ENCODE data around the gene PRKAG2.
"Not testable (repeated sequence)": the region's sequence is repeated elsewhere in the genome, so short reads cannot be mapped to it uniquely, and the experiment has no call there.

PRKAG2 gene

DNA sequence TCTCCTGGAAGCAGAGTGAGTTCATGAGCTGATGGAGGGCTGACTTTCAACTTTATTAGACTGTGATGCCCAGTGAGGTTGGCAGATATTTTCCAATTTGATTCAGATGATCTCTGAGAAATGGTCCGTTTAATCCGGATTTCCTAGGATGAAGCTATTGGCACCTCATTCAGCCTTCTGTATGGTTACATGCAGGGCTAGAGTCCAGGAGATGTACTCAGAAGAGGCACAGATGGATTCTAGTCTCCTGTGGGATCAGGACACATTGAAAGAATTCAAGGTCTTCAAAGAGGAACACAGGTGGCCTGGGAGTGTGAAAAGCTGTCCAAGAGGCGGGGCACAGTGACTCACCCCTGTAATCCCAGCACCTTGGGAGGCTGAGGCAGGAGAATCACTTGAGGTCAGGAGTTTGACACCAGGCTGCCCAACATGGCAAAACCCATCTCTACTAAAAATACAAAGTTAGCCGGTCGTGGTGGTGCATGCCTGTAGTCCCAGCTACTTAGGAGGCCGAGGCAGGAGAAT is 334.2 kb downstream of the PRKAG2 start:
- no peak for DNase-seq (ENCODE audit: low spot score)

DNA sequence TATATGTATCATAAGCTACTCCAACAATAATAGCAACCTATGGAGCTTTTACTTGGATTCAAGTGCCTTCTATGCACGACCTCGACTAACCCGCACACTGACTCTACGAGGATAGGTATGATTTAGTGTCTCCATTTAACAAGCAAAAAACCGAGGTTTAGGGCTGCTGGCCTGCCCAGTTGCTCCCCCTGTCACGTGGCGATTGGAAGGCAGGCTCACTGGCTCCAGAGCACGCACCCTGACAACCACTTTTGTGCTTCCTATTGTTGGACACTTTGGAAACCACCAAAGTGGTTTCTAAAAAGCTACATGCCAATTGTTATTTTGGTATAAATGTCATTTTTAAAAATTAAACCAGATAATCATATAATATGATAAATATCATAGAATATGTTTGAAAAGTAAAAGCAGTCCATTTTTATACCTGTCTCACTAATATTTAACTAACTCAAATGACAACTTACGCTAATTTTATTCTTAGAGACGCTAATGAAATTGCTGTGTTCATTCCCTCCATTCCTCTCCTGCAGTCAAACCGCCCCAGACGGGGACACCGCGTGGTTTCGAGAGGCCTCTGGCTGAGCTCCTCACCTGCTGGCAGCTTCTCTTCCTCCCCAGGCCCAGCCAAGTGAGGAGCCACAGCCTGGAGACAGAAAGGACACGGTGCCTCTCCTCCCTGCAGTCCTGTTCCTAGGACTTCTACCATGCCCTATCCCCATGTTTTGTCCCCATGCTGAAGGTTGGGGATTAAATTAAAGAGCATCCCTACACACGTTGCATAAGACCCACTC is 335.0 kb downstream of the PRKAG2 start:
- no peak for DNase-seq (ENCODE audit: low spot score)

DNA sequence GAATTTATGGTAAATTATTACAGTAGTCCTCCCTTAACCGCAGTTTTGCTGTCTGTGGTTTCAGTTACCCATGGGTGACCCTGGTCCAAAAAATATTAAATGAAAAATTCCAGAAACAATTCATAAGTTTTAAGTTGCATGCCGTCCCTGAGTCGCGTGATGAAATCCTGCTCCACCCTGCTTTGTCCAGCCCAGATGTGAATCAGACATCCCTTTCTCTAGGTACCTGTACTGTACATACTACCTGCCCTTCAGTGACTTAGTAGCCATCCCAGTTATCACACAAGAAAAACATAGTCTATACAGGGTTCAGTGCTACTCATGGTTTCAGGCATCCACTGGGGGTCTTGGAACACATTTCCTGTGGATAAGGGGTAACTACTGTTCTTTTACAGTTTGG is 336.8 kb downstream of the PRKAG2 start:
- no peak for DNase-seq (ENCODE audit: low spot score)

DNA sequence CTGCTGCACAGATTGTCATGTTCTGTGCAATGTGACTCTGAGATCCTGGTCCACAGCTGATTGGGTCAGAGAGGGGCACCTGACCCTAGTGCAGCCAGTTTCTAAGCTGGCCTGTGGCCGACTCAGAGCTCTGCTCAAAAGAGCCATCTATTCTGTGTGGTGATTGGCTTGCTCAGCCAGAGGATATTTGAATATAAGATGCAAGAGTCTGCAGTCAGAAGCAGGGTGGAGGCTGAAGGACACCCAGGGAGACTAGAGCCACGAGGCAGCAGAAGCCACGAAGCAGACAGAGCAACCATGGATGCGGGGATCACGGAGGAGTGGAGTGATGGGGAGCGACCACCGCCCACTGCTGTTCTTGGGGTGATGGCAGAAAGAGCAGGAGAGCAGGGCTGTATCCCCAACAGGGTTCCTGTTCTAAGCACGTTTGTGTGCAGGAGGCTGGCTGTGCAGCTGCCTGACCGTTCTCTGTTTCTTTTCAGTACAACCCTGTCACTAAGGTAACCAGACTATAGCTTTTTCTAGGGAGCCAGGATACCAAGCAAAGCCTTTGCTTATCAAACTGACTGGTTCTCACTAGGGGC is 337.7 kb downstream of the PRKAG2 start:
- peak; percentile 74 for DNase-seq (ENCODE audit: low spot score)

DNA sequence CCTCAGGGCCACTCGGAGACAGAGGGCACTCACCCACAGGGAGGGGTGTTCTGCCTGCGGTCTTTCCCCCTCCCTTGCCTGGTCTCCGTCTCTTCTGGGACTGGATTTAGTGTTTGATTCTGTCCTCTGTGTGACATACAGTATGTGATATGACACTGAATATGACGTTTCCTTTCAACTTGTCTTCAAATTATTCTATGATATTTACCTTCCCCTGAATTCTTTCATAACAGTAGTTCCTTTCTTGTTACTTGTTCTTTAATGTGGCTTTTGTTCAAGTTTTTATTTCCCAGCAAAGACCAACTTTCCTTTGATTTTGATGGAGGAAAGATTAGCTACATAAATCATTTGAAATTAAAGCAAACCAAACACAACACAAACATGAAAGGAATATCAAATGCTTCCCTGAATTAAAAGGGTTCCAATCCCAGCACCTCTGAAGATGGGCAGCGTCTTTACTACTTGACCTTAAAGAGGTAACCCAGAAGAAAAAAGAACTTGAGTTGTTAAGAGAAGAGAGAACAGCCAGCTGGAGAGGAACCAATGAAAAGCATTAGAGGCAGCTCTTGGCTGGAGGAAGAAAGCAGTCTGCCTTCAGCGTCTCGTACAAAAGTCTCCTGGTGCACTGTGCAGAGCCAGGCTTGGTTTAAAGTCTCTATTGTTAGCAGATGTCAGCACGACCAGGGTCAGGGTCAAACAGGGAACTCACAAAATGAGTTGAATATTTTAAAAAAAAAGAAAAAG is 338.9 kb downstream of the PRKAG2 start:
- DNase-seq (ENCODE audit: low spot score) = no peak

DNA sequence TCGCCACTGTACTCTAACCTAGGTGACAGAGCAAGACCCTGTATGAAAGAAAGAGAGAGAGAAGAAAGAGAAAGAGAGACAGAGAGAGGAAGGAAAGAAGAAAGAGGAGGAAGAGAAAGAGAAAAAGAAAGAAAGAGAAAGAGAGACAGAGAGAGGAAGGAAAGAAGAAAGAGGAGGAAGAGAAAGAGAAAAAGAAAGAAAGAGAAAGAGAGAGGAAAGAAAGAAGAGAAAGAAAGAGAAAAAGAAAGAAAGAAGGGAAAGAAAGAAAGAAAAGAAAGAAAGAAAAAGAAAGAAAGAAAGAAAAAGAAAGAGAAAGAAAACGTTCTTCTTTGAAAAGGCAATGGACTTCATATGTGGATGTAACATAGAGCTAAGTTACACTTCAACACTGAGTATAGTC is 340.7 kb downstream of the PRKAG2 start:
- DNase-seq (ENCODE audit: low spot score) = not testable (repeated sequence)

- DNase-seq (ENCODE audit: low spot score) = no peak
These were observed 347.1 kb downstream of the PRKAG2 start for GRCh38 chr7:151529842-151530241.

GRCh38 chr7:151524845-151525244 is 352.1 kb downstream of the PRKAG2 start:
- no peak for DNase-seq (ENCODE audit: low spot score)

- no peak for DNase-seq (ENCODE audit: low spot score)
These were observed 352.6 kb downstream of the PRKAG2 start for GRCh38 chr7:151524331-151524730.

DNA sequence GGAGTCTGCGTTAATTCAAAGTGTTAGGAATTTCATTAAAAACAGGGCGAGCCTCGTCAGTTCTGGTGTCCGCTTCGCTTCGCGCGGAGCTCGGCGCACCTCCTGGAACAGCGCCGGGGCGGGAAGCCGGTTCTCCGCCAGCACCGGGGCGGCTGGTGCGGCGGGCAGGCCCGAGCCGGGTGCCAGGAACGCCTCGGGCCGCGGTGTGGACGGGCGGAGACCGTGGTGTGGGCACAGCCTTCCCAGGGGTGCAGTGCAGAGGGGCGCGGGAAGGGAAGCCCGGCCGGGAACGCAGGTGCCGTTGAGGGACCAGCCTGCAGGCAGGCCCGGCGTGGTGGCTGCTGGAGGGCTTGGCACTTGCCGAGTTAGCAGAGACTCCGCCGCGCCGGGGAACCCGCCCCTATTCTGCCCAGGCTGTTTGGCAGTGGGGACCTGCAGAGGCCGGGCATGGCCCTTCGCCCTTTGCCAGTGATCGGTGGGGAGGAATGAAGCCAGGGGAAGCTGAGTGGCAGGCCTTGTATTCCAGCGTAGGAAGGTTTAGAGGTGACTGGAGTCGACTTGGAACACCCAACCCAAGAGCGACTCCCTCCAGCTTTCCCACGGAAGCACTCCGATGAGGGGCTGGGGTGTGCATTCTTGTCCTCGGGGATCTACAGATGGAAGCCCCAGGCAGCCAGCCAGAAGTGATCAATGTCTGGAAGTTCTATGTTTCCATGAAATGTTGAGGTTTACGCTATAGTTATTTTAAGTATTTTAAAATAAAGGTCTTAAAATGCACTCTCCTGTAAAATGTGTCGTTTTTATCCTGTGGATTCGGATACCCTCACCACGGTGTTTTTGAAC is 356.3 kb downstream of the PRKAG2 start:
- peak; percentile 52 for DNase-seq (ENCODE audit: low spot score)

GRCh38 chr7:151519765-151520418 is 357.0 kb downstream of the PRKAG2 start, which contains the start of gene RHEB:
RHEB (minus strand) TSS chr7:151519895; CDS start chr7:151519511, 384 bp downstream.
- DNase-seq (ENCODE audit: low spot score) = peak; percentile 98

DNA sequence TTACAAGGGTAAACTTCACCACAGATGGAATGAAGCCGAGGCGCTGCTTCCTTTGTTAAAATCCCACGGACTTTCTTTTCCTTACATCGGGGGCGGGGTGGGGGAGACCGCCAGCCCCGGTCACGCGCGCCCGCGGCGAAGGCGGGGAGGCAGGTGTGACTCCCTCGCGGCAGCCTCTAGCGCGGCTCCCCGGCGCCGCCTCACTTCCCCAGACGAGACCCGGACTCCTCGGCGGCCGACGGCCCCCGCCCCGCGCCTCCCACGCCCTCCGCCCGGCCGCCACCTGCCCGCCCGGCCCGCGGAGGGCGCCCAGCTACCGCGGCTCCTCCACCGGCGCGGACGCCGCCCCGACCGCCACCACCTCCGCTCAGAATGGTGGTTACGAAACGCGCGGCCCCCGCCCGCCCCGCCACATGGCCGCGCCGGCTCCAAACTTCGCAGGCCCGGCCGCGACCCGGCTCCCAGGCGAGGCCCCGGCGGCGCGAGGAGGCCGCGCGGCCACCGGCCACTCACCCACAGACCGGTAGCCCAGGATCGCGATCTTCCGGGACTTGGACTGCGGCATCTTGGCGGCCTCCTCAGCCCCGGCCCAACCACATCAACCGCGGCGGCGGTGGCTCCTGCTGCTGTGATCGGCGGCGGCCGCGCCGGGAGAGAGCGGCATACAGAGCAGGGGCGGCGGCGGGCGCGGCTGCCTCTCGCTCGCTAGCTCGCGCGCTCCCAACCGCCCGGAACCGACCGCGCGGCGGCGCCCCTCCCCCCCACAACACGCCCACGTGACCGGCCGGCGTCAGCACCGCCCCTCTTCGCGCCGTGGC is 357.8 kb downstream of the PRKAG2 start:
- peak; percentile 72 for DNase-seq (ENCODE audit: low spot score)

DNA sequence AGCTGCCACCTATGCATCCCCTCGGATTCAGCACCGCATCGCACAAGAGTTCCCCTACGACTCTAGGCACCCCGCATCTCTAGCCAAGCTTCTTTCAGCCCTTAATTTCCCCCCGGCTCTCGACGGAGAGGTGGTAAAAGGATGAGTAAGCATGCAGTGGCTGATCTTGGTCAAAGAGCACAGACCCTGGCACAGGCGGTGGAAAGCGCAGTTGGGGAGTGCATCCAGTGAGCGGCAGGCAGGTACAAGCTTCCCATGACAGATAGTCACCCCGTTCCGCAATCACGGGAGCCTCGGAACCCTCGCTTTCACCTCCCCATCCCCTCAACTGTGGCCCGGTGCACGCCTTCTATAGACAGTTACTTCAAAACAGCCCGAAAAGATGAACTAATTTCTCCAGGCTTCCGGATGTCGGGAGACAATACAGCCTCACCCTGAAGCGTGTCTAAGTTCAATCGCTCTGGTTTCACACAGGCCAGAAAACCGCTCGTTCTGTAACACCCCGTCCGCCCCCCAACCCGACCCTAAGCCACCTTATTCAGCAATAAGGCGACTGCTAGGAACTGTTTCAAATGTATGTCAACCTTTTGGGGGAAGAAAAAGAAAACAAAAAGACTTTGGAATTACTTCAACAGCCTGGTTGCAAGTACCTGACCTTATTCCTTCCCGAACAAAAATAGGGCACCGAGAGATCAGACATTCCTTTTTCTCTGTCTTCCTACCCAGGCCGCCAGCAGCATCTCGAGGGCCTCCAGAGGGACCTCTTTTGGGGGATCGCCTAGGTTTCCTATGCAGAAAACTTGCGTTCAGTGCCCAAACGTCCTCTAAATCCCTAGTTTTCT is 358.6 kb downstream of the PRKAG2 start:
- DNase-seq (ENCODE audit: low spot score) = peak; percentile 58

- DNase-seq (ENCODE audit: low spot score) = no peak
These were observed 359.3 kb downstream of the PRKAG2 start for GRCh38 chr7:151517601-151518104.

DNA sequence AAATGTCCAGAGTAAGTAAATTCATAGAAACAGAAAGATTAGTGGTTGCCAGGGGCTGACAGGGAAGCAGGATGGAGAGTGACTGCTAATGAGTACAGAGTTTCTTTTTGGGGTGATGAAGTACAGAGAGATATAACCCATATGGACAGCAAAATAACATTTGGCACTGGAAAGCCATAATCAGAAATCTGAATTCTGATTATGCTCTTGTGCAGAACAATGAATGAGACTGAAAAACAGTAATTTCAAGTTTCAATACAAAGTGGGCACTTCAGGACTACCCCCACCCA is 361.7 kb downstream of the PRKAG2 start:
- DNase-seq (ENCODE audit: low spot score) = no peak

DNA sequence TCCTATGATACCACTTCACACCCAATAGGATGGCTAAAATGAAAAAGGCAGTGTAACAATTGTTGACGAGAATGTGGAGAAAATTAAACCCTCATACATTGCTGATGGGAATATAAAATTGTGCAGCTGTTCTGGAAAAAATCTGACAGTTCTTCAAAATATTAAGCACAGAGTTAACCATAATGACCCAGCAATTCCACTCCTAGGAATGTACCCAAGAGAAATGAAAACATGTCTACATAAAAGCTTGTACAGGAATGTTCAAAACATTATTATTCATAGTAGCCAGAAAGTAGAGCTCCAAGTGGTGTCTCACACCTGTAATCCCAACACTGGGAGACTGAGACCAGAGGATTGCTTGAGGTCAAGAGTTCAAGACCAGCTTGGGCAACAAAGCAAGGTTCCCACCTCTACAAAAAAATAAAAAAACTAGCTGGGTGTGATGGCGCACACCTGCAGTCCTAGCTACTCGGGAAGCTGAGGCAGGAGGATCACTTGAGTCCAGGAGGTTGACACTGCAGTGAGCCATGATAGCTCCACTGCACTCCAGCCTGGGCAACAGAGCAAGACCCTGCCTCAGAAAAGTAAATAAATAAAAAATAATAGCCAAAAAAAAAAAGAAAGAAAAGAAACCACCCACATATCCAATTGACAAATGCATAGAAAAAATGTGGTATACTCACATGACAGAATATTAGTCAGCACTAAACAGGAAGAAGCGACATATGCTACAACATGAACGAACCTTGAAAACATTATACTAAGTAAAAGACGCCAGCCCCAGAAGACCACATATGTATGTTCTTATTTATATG is 362.2 kb downstream of the PRKAG2 start:
- no peak for DNase-seq (ENCODE audit: low spot score)

DNA sequence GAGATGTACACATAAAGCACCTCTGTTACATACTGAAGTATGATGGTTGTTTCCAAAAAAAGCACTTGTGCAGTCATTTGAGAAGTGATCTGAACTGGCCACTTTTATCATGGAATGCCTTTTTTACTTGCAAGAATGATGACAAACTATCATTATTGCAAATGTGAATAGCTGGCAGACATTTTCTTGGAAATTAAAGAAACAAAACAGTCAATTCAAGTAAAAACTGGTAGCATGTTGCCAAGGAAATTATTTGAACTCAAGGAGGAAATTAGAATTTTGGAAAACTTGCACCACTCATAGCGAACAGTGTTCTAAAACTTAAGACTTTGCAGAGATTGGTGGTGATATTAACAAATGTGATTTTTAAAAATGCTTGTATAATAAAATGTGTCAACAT is 363.8 kb downstream of the PRKAG2 start:
- no peak for DNase-seq (ENCODE audit: low spot score)

GRCh38 chr7:151512353-151512752 is 364.6 kb downstream of the PRKAG2 start:
- DNase-seq (ENCODE audit: low spot score) = no peak

DNA sequence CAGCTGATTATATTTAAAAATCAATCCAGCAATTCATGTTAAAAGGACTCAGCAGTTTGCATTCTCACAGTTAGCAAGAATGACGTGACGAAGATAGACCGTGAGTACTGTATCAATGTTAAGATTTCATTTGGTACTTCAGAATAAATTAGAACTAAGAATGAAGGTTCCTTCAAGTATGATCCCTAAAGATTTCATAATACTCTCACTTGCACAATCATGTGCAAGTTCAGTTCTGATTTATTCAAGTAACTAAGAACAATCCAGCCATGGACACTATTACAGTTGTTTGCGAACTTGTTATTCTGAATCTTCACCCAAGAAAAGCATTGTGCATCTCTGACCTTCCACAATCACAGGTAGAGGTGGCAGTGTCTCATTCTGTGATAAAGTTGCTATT is 365.0 kb downstream of the PRKAG2 start:
- no peak for DNase-seq (ENCODE audit: low spot score)

Data from ecto neural progenitor cell (in vitro differentiated cells).